Activated CD4-positive, alpha-beta T cell treated with anti-CD3 and anti-CD28 coated beads, Interleukin-2, amount 50 U/mL, for 16 hours (primary cell): ENCODE results near the gene S1PR5.
"Not testable (repeated sequence)": the region's sequence is repeated elsewhere in the genome, so short reads cannot be mapped to it uniquely, and the experiment has no call there.

Experiments used
- DNase-seq: peaks from one replicate; pipeline ENCODE4 v3.0.0-alpha.2; 2020

Gene S1PR5

GRCh38 chr19:10544242-10544752 is 27.1 kb upstream of the S1PR5 start:
- no peak for DNase-seq

DNA sequence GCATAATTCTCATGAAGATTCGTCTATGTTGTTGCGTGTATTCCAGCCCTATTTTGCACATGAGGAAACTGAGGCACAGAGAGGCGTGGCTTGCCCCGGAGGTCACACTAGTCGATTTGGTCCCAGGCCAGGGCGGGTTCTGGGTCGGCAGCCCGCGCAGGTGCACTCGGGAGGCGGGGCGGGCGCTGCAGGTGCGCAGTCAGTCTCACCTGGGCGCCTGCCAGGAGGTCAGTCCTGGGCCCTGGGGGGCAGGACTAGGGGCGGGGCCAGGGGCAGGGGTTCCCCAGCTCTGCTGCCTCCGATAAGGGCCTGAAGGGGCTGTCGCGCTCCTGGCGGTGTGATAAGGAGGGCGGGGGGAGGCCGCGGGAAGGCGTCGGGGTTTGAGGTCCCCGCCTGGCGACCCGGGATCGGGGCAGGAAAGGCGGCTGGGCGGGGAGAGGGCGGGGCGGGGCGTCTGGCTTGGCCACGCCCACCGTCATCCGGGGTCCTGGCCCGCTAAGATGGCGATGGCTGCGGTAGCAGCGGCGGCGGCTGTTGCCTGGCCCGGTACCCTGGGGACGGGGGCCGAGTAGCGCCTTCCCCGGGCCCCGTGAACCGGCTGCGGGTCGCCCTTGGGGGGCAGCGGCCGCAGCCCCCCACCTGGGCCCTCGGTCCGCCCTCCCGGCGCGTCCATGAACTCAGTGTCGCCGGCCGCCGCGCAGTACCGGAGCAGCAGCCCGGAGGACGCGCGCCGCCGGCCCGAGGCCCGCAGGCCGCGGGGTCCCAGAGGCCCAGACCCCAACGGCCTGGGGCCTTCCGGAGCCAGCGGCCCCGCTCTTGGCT is 26.4 kb upstream of the S1PR5 start, which contains the start of gene ATG4D:
TSS of gene ATG4D (plus strand) at position 485 of the 822 bp plus-strand sequence. CDS start at position 672, 187 bp downstream.
- DNase-seq = peak; percentile 71

DNA sequence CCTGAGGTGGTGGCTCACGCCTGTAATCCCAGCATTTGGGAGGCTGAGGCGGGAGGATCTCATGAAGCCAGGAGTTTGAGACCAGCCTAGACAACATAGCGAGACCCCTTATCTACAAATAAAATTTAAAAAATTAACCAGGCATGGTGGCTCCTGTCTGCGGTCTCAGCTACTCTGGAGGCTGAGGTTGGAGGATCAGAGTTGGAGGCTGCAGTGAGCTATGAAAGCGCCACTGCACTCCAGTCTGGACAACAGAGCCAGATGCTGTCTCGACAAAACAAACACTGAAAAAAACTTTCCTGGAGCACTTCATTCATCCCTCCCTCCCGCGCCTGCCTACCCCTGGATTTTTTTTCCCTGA is 25.8 kb upstream of the S1PR5 start:
- DNase-seq = no peak

DNA sequence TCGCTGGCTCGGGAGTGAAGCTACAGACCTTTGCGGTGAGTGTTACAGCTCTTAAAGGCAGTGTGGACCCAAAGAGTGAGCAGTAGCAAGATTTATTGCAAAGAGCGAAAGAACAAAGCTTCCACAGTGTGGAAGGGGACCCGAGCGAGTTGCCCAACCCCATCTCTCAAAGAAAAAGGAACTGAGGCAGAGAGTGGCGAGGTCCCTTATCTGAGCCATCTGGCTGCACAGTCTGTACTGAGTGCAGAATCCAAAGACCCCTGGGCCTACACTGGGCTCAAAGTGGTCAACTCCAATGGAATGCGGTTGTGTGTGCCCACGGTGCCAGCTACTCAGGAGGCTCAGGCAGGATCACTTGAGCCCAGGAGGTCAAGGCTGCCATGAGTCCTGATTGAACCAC is 21.8 kb upstream of the S1PR5 start:
- DNase-seq = not testable (repeated sequence)

DNA sequence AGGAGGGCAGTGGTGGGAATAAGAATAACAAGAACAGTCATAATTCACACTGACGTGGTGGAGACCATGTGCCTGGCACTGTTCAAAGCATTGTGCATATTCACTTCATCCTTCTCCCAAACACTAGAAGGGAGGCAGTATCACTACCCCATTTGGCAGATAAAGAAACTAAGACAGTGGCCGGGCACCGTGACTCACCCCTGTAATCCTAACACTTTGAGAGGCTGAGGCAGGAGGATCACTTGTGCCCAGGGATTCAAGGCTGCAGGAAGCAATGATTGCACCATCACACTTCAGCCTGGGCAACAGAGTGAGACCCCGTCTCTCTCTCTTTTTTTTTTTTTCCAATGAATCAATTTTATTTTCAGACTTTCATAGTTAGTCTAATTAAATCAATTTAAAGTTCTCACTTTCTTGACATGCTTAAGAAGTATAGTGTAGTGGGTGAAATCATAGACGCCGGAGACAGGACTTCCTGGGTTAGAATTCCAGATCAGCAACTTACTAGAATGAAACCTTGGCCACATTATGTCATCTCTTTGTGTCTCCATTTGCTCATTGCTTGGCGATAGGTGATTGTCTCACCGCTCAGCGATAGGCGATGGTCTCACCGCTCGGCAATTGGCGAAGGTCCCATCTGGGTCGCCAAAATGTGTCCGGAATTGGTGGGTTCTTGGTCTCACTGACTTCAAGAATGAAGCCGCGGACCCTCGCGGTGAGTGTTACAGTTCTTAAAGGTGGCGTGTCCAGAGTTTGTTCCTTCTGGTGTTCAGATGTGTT is 21.1 kb upstream of the S1PR5 start:
- no peak for DNase-seq

- DNase-seq = no peak
Observed at GRCh38 chr19:10537668-10538067, 20.4 kb upstream of the S1PR5 start.

DNA sequence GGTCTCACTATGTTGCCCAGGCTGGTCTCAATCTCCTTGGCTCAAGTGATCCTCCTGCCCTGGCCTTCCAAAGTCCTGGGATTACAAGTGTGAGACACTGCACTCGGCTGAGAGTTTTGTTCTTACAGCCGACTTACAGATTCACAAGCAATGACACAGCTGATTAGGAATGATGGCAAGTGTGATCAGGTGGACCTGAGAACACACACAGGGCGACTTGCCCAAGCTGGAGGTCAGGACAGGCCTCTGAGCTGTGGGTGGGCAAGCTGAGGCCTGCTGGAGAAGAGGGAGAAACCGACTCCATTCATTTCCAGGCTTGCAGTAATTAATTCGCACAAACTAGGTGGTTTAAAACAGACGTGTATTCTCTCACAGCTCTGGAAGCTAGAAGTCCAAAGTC is 18.4 kb upstream of the S1PR5 start:
- no peak for DNase-seq

- DNase-seq = no peak
Observed at GRCh38 chr19:10533646-10534386, 16.6 kb upstream of the S1PR5 start.

DNA sequence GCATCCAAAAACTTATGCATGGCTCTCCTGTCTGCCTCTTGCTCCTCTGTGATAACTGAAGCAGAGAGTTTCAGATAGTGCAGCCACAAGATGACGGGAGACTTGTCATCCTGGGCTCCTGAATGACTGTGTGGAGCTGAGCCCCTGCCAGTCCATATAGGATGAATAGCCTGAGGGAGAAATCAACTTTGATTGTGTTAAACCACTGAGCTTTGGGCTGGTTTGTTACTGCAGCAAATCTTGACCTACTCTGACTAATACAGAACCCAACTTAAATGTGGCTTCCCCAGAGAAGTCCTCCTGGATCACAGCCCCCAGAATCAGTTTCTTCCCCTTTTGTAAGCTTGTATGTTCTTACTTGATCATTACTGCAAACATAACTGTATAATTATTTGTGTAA is 15.2 kb upstream of the S1PR5 start:
- DNase-seq = no peak

DNA sequence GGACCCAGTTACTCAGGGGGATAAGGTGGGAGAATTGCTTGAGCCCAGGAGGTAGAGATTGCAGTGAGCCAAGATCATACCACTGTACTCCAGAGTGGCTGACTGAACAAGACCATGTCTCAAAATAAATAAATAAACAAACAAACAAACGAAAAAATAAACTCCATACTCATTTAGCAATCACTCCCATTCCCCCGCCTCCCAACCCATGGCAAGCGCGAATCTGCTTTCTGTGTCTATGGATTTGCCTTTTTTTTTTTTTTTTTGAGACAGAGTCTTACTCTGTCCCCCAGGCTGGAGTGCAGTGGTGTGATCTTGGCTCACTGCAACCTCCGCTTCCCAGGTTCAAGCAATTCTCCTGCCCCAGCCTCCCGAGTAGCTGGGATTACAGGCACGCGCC is 9.6 kb upstream of the S1PR5 start:
- not testable (repeated sequence) for DNase-seq

DNA sequence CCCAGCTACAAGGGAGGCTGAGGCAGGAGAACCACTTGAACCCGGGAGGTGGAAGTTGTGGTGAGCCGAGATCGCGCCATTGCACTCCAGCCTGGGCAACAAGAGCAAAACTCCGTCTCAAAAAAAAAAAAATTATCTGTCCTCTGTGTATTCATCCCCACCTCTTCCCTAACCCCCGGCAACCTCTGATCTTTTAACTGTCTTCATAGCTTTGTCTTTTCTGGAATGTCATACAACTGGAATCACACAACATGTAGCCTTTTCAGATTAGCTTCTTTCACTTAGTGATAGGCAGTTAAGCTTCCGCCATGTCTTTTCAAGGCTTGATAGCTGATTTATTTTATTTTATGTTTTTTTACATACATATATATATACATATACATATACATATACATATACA is 8.4 kb upstream of the S1PR5 start:
- no peak for DNase-seq

- no peak for DNase-seq
Observed at GRCh38 chr19:10523135-10523636, 5.9 kb upstream of the S1PR5 start.

DNA sequence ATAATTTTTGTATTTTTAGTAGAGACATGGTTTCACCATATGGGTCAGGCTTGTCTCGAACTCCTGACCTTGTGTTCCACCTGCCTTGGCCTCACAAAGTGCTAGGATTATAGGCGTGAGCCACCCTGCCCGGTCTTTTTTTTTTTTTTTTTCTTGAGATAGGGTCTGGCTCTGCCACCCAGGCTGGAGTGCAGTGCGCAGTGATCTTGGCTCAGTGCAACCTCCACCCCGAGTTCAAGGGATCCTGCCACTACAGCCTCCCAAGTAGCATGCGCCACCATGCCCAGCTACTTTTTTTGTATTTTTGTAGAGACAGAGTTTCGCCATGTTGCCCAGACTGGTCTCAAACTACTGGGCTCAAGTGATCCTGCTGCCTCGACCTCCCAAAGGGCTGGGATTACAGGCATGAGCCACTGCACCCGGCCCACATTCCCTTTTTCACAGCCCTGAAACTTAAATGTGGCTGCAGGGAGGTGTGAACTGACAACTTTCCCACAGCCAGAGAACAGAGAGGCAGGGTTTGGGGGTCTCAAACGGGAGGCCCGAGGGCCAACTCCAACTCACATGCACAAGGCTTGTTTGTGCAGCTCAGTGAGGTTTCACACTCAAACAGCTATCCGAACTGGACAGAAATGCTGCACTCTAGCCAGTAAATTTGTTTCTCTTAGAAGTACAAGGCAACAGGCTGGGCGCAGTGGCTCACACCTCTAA is 4.4 kb upstream of the S1PR5 start:
- no peak for DNase-seq

DNA sequence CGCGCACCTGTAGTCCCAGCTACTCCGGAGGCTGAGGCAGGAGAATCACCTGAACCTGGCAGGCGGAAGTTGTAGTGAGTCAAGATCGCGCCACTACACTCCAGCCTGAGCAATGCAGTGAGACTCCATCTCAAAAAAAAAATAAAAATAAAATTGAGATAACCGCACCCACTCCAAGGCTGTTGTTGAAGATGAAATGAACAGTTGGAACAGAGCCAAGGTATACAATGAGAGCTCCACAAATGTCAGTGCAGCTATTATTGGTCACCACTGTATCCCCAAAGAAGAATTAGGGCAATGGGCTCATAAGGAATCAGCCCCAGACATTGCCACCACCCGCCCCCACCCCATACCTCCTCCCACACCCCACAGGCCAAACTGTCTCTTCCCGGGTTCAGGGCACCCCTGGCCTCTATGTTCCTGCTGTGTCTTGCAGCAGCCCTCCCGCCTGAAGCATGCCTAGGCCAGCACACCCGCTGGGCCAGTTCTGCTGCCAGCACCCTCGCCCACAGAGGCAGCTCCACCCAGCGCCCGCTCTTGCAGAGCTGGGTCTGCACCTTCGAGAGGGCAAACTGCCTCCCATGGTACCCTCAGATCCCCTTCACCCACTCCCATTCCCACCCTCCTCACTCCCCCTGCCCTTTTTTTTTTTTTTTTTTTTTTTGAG is 3.5 kb upstream of the S1PR5 start:
- DNase-seq = no peak

DNA sequence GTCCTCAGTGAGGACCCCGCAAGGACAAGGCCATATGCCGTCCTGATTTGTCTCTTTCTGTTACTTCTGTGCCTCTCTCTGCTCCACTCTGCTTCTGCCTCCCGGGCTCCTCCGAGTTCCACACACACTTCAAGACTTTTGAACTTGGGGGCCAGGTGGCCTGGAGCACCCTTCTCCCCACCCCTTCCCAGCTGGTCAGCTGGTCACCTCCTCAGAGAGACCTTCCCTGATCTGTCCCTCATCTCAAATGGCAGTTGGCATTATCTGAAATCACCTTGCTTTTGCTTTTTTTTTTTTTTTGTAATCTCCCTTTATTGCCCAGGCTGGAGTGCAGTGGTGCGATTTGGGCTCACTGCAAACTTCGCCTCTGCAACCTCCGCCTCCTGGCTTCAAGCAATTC is 2.2 kb upstream of the S1PR5 start:
- DNase-seq = no peak

DNA sequence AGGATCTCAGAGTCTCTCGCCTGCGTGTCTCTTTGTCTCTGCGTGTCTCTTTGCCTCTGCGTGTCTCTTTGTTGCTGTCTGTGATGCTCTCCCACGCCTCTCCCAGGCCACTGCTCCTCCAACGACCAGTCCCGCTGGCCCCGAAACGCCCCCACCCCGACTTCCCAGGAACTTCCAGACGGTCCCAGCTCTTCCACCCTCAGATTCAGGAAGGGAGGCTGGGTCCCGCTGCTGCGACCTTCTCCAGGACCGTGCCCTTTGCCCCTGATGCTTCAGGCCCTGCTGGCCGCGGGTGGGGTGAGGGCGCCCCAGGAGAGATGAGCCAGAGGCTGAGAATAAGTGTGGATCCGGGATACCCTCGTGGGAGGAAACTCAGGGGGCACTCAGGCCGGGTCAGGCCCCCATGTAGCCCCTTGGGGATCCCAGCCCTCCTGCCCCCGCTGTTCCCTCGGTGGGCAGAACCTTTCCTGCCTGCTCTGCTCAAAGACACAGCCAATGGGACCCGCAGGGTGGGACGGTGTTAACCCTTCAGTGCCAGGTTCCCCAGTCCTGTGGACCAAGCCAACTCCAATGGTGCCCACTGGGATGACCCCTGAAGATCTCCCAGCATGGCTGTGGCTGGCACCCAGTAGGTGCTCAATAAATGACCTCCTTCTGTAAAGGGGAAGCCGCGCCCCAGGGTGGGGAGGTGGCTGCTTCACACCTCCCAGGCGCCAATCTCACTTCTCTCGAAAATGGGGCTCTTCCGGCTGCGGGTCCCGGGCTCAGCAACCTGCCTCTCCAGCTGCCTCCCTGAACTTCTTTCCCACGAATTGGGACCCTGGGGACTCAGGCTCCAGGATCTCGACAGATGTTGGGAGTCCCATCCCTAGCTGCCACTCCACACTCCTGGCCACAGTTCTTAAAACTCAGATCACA is 1.5 kb upstream of the S1PR5 start:
- DNase-seq = no peak

- no peak for DNase-seq
Observed at GRCh38 chr19:10517760-10518443, 655 bp upstream of the S1PR5 start.

GRCh38 chr19:10516671-10517286 is 468 bp downstream of the S1PR5 start:
- no peak for DNase-seq

DNA sequence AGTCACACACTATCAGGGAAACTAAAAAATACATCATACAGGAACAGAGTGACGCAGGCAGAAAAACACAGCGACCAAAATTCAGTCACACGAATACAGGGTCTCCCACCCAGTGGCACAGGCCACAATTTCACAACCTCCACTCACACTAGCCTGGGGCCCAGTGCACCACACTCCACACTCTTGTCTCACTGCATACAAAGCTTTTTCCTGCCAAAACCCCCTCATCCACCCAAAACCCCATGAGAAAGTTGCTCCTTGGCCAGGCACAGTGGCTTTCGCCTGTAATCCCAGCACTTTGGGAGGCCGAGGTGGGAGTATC is 1.2 kb downstream of the S1PR5 start:
- no peak for DNase-seq
